ENCODE results near the gene GDF7. TPM values are rescaled to one million over a fixed set of nuclear protein-coding genes. Genes with fewer than 3 reads are reported as not detected.

GDF7 gene
- total and polyA plus RNA-seq, 2 donors from 2014 or later = 1.8 to 12.5 TPM

GRCh38 chr2:20620696-20621365 is 46.1 kb upstream of the GDF7 start:
- Histone ChIP-seq H3K4me1 (ENCODE audit: control insufficient read depth in 2 of 3, insufficient read depth in 2 of 3, low read depth in 1 of 3, low read length in 3 of 3) (peaks cover 0 to 45% (median 44%) of the 10 kb centered on the region in 3 donors), H3K36me3 (ENCODE audit: control insufficient read depth in 2 of 3, insufficient read depth in 3 of 3, low read length in 3 of 3) (peaks cover 0 to 40% (median 16%) of the 10 kb centered on the region in 3 donors), H3K9me3 (ENCODE audit: control insufficient read depth in 2 of 3, insufficient read depth in 1 of 3, low read length in 3 of 3) (no peaks in the 10 kb centered on the region), H3K4me3 (ENCODE audit: low read length in 3 of 3) (no peak overlapping the region), H3K27ac (ENCODE audit: low read depth in 2 of 2, low read length in 2 of 2) (no peak overlapping the region), H3K27me3 (ENCODE audit: control insufficient read depth, insufficient read depth, low read length) (no peaks in the 10 kb centered on the region), H3K9ac (ENCODE audit: low read length in 3 of 3) (peak overlapping the region in 1 of 3 donors; percentile 8)
- intact Hi-C loops (cut with DNase I) = no loop called here
- no peak for TF ChIP-seq CTCF (IDR thresholded peaks at IDR 0.05; ENCODE audit: borderline replicate concordance, extremely low read depth, insufficient read depth)
- no peak for FAIRE-seq
- peak in 2 of 5 donors; percentile 26 to 59 for DNase-seq

- Histone ChIP-seq H3K27me3 (ENCODE audit: control insufficient read depth, insufficient read depth, low read length) (no peaks in the 10 kb centered on the region), H3K9me3 (ENCODE audit: control insufficient read depth in 2 of 3, insufficient read depth in 1 of 3, low read length in 3 of 3) (no peaks in the 10 kb centered on the region), H3K27ac (ENCODE audit: low read depth in 2 of 2, low read length in 2 of 2) (no peak overlapping the region), H3K4me3 (ENCODE audit: low read length in 3 of 3) (no peak overlapping the region), H3K36me3 (ENCODE audit: control insufficient read depth in 2 of 3, insufficient read depth in 3 of 3, low read length in 3 of 3) (peaks cover 0 to 40% (median 16%) of the 10 kb centered on the region in 3 donors), H3K4me1 (ENCODE audit: control insufficient read depth in 2 of 3, insufficient read depth in 2 of 3, low read depth in 1 of 3, low read length in 3 of 3) (peaks cover 0 to 44% (median 43%) of the 10 kb centered on the region in 3 donors), H3K9ac (ENCODE audit: low read length in 3 of 3) (no peak overlapping the region)
- DNase-seq (peak in 2 of 5 donors; percentile 28 to 59), FAIRE-seq (no peak)
- intact Hi-C loops (cut with DNase I) = no loop called here
- no peak for TF ChIP-seq CTCF (IDR thresholded peaks at IDR 0.05; ENCODE audit: borderline replicate concordance, extremely low read depth, insufficient read depth)
These were observed 45.3 kb upstream of the GDF7 start for GRCh38 chr2:20621366-20622295.

GRCh38 chr2:20622296-20622686 is 44.7 kb upstream of the GDF7 start:
- Histone ChIP-seq H3K9me3 (ENCODE audit: control insufficient read depth in 2 of 3, insufficient read depth in 1 of 3, low read length in 3 of 3) (no peaks in the 10 kb centered on the region), H3K36me3 (ENCODE audit: control insufficient read depth in 2 of 3, insufficient read depth in 3 of 3, low read length in 3 of 3) (peaks cover 0 to 40% (median 16%) of the 10 kb centered on the region in 3 donors), H3K9ac (ENCODE audit: low read length in 3 of 3) (no peak overlapping the region), H3K27me3 (ENCODE audit: control insufficient read depth, insufficient read depth, low read length) (no peaks in the 10 kb centered on the region), H3K27ac (ENCODE audit: low read depth in 2 of 2, low read length in 2 of 2) (no peak overlapping the region), H3K4me1 (ENCODE audit: control insufficient read depth in 2 of 3, insufficient read depth in 2 of 3, low read depth in 1 of 3, low read length in 3 of 3) (peaks cover 0 to 44% (median 36%) of the 10 kb centered on the region in 3 donors), H3K4me3 (ENCODE audit: low read length in 3 of 3) (no peak overlapping the region)
- intact Hi-C loops (cut with DNase I) = no loop called here
- DNase-seq (peak in 2 of 5 donors; percentile 31 to 47), FAIRE-seq (no peak)
- no peak for TF ChIP-seq CTCF (IDR thresholded peaks at IDR 0.05; ENCODE audit: borderline replicate concordance, extremely low read depth, insufficient read depth)

All from kidney (tissue), 14 donors.